GM08714 (cell line): ENCODE data around the gene ASB4.

Experiments
- H3K4me3 ChIP-seq: fragments of 200-500 bp; sonication (Bioruptor generic); 2 replicates; pipeline ENCODE4 v1.5.1; 2014; ENCODE audit warnings: mild to moderate bottlenecking, low read length, inconsistent platforms
- ZNF274 ChIP-seq: IDR thresholded peaks from 2 replicates; pipeline ENCODE4 v1.6.1; 2012; ENCODE audit warnings: mild to moderate bottlenecking, low read depth, low read length

The ASB4 gene

DNA sequence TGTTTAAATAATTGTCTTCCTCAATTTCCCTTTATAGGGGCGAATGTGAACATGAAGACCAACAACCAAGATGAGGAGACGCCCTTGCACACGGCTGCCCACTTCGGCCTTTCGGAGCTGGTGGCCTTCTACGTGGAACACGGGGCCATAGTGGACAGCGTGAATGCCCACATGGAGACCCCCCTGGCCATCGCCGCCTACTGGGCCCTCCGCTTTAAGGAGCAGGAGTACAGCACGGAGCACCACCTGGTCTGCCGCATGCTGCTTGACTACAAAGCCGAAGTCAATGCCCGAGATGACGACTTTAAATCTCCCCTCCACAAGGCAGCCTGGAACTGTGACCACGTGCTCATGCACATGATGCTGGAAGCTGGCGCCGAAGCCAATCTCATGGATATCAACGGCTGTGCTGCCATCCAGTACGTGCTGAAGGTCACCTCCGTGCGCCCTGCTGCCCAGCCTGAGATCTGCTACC, 42.1 kb downstream of the ASB4 start:
- TF ChIP-seq ZNF274 = no peak

DNA sequence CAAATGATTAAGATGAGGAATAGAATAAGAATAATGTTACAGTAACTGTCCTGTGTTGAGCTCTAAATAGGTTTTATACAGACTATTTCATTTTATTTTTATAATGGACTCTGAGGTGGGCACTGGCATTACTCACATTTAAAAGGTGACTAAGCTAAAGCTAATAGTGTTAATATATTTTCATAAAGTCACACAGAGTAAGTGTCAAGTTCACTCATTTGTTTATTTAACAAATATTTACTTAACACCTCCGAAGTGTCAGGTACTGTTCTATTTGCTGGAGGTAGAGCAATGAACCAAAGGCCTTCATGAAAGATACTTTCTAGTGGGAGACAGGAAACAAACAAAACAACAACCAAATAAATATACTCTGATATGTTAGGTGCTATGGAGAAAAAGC, 44.0 kb downstream of the ASB4 start:
- TF ChIP-seq ZNF274 = no peak
- H3K4me3 ChIP-seq = no peak overlapping the region

More for the DNA sequence above, 42.1 kb downstream of the ASB4 start:
- no peak overlapping the region for H3K4me3 ChIP-seq

DNA sequence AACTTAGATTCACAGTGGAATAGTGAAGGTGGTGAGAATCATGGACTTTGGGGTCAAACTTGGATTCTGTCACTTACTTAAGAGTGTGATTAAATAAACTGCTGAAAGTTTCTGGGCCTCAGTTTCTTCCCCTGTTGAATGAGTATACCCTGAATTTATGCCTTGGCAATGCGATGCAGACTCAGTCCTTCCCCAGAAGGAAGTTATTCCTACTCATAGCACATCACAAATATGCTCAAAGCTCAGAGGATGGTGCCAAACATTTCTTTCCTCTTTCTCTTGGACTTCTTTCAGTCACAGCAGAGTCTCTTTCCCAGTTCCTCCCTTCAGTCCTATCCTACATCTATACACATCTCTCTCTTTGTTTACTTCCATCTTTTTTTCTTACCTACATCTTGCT, 45.1 kb downstream of the ASB4 start:
- TF ChIP-seq ZNF274 = no peak
- no peak overlapping the region for H3K4me3 ChIP-seq

DNA sequence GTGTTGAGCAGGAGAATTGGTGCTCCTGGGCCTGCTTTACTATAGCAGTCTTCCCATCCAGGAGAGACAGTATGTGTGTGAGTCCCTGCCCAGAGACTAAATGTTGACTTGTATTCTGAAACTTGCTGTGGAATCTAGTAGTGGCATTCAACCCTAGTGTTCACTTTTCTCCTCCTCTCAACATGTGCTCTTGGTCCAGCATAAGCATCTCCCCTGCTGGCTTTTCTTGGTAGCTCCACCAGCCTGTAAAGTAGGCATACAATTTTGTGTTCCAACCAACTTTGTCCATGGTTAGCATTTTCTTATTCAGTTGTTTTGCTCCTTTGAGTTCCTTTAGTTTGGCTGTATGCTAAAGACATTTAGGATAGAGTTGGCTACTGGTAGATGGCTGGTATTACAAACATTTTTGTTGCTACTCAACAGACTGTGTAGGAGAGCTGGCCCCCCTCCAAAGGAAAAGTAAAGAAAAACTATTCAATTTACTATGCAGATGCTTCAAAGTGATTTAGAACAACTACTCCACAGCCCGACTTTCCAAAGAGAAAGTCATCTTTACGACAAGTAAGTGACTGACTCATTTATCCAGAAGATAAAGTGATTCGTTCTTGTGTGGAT, 46.0 kb downstream of the ASB4 start:
- H3K4me3 ChIP-seq = no peak overlapping the region
- no peak for TF ChIP-seq ZNF274

DNA sequence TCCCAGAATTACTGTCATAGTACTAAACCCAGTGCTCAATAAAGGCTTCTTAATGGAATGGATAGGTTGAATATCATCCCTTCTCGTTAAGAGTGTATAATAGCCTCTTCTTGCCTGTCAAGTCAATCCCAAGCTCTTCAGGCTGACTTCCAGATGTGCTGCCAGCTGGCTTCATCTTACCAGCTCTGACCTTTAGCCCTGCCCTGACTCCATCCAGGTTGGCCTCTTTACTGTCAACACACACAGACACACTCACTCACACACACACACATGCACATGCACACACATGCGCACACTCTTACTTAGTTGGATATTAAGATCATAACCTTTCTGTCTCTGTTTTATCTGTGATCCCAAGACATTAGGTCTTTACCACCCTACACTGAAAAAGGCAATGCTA, 49.1 kb downstream of the ASB4 start:
- no peak overlapping the region for H3K4me3 ChIP-seq
- TF ChIP-seq ZNF274 = no peak

DNA sequence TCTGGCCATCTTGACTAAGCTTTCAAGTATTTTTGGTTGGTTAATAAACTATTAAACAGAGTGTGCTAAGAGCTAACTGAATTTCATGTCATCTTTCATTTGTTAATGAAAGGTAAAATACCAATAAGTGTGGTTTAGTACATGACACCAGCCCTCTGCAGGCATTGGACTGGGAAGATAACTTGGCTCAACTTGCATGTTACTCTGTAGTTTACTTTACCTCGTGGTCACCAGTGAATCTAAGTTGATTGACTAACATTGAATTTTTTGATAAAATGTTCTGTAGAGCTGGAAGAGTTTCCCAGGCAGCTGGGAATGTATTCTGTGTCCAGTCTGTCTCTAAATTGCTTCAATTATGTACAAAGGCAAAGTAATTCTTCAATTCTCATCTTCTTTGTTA, 49.9 kb downstream of the ASB4 start:
- no peak overlapping the region for H3K4me3 ChIP-seq
- no peak for TF ChIP-seq ZNF274

DNA sequence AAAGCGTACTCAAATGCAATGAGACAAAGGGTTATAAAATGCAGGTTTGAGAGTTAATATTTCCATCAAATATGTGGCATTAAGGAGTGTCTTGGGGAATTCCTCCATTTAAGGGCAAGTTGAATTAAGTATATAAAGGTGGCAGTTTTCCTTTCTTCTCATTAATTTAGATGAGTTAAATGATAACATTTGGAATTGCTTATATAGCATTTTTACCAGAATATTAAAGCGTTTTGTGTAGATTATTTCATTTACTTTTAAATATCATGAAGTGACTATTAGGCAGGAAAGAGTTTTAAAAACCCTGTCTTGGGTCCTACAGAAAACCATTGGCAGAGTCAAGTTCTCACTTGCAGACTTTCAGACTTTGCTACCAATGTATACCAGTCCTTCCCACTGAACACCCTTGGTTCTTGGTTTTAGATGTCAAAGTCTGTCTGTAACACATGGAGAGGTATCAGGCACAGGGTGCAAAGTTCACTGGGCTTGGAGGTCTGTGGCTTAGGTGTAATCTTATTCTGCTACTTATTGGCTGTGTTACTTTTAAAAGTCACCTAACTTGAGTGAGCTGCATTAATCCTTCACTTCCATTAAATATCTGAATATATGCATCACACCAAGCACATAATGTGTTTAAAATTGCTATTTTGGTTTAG, 51.0 kb downstream of the ASB4 start:
- H3K4me3 ChIP-seq = no peak overlapping the region
- TF ChIP-seq ZNF274 = no peak

DNA sequence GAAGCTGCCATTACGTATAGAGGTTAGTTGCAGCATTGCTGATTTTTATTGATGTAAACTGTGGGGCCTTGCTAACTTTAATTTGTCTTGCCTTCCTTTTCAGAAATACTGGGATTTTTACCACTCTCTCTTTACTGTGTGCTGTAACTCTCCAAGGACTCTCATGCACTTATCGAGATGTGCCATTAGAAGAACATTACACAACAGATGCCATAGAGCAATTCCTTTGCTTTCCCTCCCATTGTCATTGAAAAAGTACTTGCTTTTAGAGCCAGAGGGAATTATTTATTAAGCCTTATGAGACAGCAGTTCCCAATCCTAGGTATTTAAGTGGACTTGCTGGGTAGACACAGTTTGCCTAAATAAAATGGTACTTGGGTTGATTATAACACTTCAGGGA, 51.7 kb downstream of the ASB4 start:
- TF ChIP-seq ZNF274 = no peak
- no peak overlapping the region for H3K4me3 ChIP-seq

DNA sequence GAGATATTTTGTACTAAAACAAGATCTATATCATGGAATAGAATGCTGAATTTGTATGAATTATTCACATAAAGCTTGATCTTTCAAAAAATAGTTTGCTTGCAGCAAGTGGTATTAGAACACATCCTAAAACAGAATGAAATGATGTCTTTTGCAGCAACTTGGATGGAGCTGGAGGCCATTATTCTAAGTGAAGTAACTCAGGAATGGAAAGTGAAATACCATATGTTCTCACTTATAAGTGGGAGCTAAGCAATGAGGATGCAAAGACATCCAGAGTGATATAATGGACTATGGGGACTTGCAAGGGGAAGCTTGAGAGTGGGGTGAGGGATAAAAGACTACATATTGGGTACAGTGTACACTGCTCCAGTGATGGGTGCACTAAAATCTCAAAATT, 53.7 kb downstream of the ASB4 start:
- H3K4me3 ChIP-seq = no peak overlapping the region
- no peak for TF ChIP-seq ZNF274

DNA sequence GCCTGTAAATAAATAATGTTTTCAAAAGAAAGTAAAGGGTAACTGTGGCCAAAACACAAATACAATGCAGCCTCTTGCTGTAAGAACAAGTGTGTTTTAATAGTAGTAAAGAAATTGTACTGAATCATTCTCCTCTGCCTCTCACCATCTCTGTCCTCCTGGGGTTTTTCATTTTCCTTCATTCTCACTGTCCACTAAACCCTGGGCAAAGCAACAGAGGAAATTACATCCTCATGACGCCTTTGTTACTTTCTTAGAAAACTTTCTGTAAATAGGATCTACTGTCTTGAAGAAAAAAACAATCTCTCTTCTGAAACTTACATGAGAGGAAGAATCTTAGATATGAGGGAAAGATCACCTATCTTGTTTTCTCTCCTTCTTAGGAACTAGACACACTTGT, 54.6 kb downstream of the ASB4 start:
- no peak overlapping the region for H3K4me3 ChIP-seq
- no peak for TF ChIP-seq ZNF274

DNA sequence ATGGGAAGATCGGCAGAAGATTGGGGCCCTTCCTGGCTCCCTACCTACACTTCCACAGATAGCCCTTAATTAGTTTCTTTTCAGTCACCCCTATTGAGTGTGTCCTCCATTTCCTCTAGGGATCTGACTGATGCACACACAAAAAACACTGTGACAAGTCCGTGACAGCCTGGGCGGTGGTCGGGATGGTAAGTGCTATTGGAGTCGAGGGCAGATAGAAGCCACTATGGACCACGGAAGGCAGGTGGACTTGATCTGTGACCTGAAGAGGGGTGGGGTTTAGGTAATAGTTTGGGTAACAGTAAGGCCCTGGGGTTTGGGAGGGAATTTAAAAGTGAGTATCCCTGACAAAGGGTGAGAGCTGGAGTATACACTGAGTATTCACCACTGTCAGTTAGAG, 57.6 kb downstream of the ASB4 start:
- no peak overlapping the region for H3K4me3 ChIP-seq
- no peak for TF ChIP-seq ZNF274

DNA sequence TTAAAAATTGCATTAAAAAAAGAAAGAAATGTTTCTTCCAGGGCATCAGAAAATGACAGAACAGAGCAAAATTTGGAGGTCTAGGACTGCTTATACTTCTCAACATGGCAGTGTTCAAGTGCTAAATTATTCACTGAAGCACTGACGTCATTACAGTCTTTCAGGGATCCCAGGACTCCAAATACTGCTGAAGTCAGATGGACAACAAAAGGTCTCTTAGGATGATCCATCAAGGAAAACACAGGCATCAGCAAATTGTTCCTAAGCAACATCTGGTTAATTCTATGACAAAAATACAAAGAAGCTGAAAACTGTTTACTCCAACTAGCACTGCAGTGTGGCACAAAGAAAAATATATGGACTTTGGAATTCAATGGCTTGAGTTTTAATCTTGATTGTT, 58.4 kb downstream of the ASB4 start:
- no peak for TF ChIP-seq ZNF274

DNA sequence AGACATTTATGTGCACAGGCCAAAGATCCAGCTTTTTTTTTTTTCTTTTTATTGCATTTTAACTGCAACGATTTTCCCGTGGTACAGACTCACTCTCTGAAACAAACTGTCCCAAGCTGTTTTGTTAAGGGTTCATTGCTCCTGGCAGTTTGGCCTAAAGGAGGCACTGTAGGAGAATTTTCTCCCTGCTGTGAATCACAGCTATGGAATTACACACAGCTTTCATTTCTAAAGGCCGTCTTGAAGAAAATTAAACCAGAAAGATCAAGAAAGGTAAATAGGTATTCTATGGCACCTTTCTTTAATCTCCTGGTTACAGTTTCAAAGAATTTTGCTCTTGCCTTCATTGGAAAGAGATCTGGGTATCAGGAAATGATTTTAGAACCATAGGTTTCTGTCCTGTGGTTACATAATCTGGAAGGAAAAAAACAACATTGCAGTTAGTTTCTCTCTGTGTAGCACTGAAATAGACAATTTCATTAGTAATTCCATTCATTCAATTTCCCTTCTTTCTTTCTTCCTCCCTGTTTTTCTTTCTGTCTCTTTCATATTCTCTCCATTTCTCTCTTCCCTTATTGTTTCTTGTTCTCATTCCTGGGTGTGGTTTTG, 59.4 kb downstream of the ASB4 start:
- no peak overlapping the region for H3K4me3 ChIP-seq
- TF ChIP-seq ZNF274 = no peak

More for the DNA sequence above, 58.4 kb downstream of the ASB4 start:
- no peak overlapping the region for H3K4me3 ChIP-seq

DNA sequence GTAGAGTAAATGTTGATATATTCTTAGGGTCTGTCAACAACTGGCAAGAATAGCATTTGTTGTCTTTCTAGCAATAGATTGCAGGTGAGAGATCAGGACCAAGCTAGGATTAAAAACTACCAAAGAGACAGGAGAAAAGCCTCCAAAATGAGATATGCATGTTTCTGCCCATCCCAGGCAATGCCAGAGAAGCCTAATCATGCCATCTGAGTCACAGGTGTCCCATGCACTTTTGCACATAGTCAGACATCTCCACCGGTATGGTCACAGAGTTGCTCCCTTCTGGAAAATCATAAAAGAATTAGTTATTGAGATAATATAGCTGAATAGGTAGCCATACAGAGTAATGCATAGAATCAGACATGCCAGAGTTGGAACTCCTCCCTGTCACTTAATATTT, 59.9 kb downstream of the ASB4 start:
- no peak for TF ChIP-seq ZNF274
- H3K4me3 ChIP-seq = no peak overlapping the region

DNA sequence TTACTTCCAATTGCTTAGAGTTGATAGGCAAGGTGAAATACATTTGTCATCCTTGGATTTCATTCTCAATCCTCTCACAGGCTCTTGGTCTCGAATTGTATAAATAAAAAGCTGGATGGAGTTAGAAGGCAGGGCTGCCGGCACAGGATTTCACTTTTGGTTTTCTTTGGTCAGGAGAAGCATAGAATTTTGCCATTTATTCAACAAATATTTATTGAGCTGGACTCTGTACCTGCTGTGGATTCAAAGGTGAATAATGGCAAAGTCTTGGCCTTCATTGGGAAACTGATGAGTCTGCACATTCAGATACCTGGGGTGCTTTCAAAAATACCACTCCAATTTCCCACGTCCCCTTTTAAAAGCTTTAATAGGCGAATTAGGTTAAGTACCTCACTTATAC, 60.9 kb downstream of the ASB4 start:
- no peak for TF ChIP-seq ZNF274
- no peak overlapping the region for H3K4me3 ChIP-seq
